Muscle of leg (tissue), 11 donors: ENCODE results near the gene PUS1. TPM values are rescaled to one million over a fixed set of nuclear protein-coding genes. Genes with fewer than 3 reads are reported as not detected.

Source experiments
- DNase-seq: peaks from one replicate; pipeline ENCODE4 v3.0.0; 2013
- H3K27ac ChIP-seq: one replicate; pipeline ENCODE4 v1.5.1; 2013; ENCODE audit warnings: mild to moderate bottlenecking, low read length, control low read depth
- H3K27me3 ChIP-seq: one replicate; pipeline ENCODE4 v1.6.1; 2013; ENCODE audit warnings: low read length; ENCODE audit not compliant: control insufficient read depth, insufficient read depth
- H3K36me3 ChIP-seq: one replicate; pipeline ENCODE4 v1.6.1; 2013; ENCODE audit warnings: low read length; ENCODE audit not compliant: control insufficient read depth, insufficient read depth
- H3K4me1 ChIP-seq: one replicate; pipeline ENCODE4 v1.6.1; 2013; ENCODE audit warnings: low read length; ENCODE audit not compliant: control insufficient read depth, insufficient read depth
- H3K4me3 ChIP-seq: one replicate; pipeline ENCODE4 v1.5.1; 2013; ENCODE audit warnings: low read length, control low read depth
- H3K9me3 ChIP-seq: replicated peaks from 2 replicates; pipeline ENCODE4 v1.6.1; 2013; ENCODE audit warnings: low read depth, low read length; ENCODE audit not compliant: control insufficient read depth
- WGBS: methylation state at CpG from one replicate; pipeline ENCODE4 v1.1.5; 2013; ENCODE audit warnings: missing lambda C conversion rate; ENCODE audit not compliant: insufficient coverage; 5-methylcytosine and 5-hydroxymethylcytosine counted together
- polyA plus RNA-seq, 8 donors: library from polyadenylated mRNA; unstranded; fragments of 120-200 nt; gene quantifications; one replicate each; pipeline versions ENCODE4 v1.2.1 to v1.2.3, GENCODE V29; 2013; ENCODE audit warnings: inconsistent platforms in 1 of 8, low replicate concordance in 1 of 8; ENCODE audit not compliant: insufficient read length in 8 of 8, insufficient read depth in 1 of 8
- total RNA-seq: library from RNA; stranded (reverse); fragments of 120-200 nt; gene quantifications from one replicate; pipeline ENCODE4 v1.2.4, GENCODE V29; 2013

The PUS1 gene
- total and polyA plus RNA-seq, 9 donors = 6.5 to 18.5 (median 13.1) TPM

DNA sequence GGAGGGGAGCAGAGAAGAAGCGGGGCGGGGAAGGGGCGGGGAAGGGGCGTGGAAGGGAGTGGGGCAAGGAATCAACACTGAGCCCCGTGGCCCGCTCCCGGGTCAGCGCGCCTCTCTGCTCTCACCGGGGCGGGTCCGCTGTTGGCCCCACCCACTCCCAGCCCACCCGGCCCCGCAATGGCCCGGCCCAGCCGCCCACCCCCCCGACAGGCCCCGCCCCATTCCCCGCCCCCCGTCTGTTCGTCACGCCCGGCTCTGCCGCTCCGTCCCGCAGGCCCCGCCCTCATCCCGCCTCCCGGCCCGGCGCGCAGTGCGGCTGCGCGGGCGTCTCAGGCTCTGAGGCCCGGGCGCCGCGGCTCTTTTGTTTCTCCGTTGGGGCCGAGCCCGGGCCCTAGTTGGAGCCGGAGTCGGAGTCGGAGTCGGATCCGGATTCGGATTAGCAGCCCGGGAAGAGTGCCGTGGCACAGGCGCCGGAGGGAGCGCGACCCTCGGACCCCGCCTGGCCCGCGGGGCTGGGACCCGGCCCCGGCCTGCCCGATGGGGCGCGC is 34.7 kb upstream of the PUS1 start, which contains the start of gene ULK1:
Gene ULK1, plus strand, starts transcription at position 310 of the 548 bp plus-strand sequence. CDS start 380 bp downstream, outside the sequence.
- Histone ChIP-seq H3K27me3 (no peaks in the 10 kb centered on the region), H3K4me1 (peaks cover 24% of the 10 kb centered on the region), H3K36me3 (peaks cover 13% of the 10 kb centered on the region), H3K4me3 (peak within 1 kb of the TSS; percentile 64), H3K27ac (peak within 1 kb of the TSS; percentile 99), H3K9me3 (no peaks in the 10 kb centered on the region)
- under 1% methylated on average over 41 of the region's 64 CpGs for WGBS
- peak; percentile 96 for DNase-seq

DNA sequence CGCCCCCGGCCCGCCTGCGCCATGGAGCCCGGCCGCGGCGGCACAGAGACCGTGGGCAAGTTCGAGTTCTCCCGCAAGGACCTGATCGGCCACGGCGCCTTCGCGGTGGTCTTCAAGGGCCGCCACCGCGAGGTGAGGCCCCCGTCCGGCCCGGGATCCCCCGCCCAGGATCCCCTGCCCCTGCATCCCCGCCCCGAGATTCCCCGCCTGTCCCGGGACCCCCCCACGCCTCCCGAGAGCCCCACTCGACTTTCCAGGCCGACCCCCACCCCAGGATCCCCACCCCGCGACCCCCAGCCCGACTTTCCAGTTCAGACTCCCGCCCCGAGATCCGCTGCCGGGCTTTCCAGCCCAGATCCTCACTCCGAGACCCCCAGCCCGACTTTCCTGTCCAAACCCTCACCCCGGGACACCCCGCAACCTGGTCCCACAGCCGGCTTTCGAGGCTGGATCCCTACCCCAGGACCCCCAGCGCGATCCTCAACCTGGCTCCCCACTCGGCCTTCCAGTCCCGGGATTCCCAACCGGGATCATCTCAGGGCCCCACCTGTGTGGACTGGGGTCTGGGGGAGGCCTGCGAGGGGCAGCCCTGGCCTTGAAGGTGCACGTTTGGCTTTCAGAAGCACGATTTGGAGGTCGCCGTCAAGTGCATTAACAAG is 34.0 kb upstream of the PUS1 start:
- Histone ChIP-seq H3K27me3 (no peaks in the 10 kb centered on the region), H3K4me3 (peak overlapping the region; percentile 64), H3K36me3 (peaks cover 13% of the 10 kb centered on the region), H3K4me1 (peaks cover 24% of the 10 kb centered on the region), H3K9me3 (no peaks in the 10 kb centered on the region), H3K27ac (peak overlapping the region; percentile 99)
- 1% methylated on average over 49 of the region's 54 CpGs for WGBS
- no peak for DNase-seq

- Histone ChIP-seq H3K27ac (peak overlapping the region; percentile 99), H3K4me3 (peak overlapping the region; percentile 64), H3K9me3 (no peaks in the 10 kb centered on the region), H3K36me3 (peaks cover 16% of the 10 kb centered on the region), H3K27me3 (no peaks in the 10 kb centered on the region), H3K4me1 (peaks cover 24% of the 10 kb centered on the region)
- 3% methylated on average over 11 of the region's 12 CpGs for WGBS
- DNase-seq = no peak
Measured at GRCh38 chr12:131895640-131896079, 33.4 kb upstream of the PUS1 start.

- 2% methylated on average over 39 of the region's 39 CpGs for WGBS
- Histone ChIP-seq H3K27ac (peak overlapping the region; percentile 99), H3K4me3 (peak overlapping the region; percentile 64), H3K9me3 (no peaks in the 10 kb centered on the region), H3K27me3 (no peaks in the 10 kb centered on the region), H3K4me1 (peaks cover 24% of the 10 kb centered on the region), H3K36me3 (peaks cover 16% of the 10 kb centered on the region)
- DNase-seq = peak; percentile 92
Measured at GRCh38 chr12:131896080-131896810, 32.8 kb upstream of the PUS1 start.

DNA sequence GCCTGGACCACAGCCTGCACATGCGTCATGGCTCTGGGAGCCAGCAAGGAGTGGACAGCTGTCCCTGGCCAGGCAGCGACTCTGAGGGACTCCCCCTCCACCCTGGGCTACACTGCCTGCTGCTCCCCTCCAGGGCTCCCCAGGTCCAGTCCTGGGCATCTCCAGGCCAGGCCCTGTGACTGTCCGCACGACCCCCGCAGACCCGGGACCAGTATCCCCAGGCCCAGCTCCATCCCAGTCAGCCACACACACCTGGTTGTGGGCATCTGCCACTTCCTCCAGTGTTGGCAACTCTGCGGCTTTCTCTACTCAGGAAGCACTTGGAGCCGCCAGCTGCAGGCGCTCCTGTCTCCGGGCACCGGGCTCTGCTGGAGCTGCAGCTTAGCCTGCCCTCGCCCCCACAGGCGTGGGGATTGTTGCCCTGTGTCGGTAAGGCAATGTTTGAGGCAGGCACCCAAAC is 32.2 kb upstream of the PUS1 start:
- peak overlapping the region; percentile 64 for H3K4me3 ChIP-seq
- 57% methylated on average over 14 of the region's 14 CpGs for WGBS
- H3K9me3 ChIP-seq = no peaks in the 10 kb centered on the region
- peak overlapping the region; percentile 99 for H3K27ac ChIP-seq
- H3K4me1 ChIP-seq = peaks cover 28% of the 10 kb centered on the region
- peak; percentile 97 for DNase-seq
- H3K27me3 ChIP-seq = no peaks in the 10 kb centered on the region
- H3K36me3 ChIP-seq = peaks cover 18% of the 10 kb centered on the region

DNA sequence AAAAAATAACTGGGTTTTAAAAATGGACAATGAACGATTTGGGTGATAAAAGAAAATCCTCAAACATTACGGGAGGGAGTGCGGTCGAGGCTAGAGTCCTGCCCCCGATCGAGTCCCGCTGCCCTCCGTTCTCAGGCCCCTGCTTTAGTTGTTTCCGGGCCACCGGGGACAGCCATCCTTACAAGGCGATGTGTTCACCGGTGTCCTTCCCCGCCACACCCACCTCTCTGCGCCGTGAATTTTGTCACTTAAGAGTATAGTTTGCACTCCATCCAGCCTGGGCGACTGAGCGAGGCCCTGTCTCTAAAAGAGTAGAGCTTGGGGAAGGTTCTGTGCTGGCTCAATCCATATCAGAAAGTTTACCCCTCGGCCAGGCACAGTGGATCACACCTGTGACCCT is 31.8 kb upstream of the PUS1 start:
- 85% methylated on average over 9 of the region's 18 CpGs for WGBS
- H3K36me3 ChIP-seq = peaks cover 23% of the 10 kb centered on the region
- DNase-seq = no peak
- H3K4me1 ChIP-seq = peaks cover 32% of the 10 kb centered on the region
- no peaks in the 10 kb centered on the region for H3K27me3 ChIP-seq
- H3K27ac ChIP-seq = peak overlapping the region; percentile 99
- no peaks in the 10 kb centered on the region for H3K9me3 ChIP-seq
- H3K4me3 ChIP-seq = no peak overlapping the region

GRCh38 chr12:131897875-131898274 is 31.2 kb upstream of the PUS1 start:
- Histone ChIP-seq H3K4me3 (no peak overlapping the region), H3K36me3 (peaks cover 24% of the 10 kb centered on the region), H3K27me3 (no peaks in the 10 kb centered on the region), H3K9me3 (no peaks in the 10 kb centered on the region), H3K4me1 (peaks cover 38% of the 10 kb centered on the region), H3K27ac (no peak overlapping the region)
- WGBS = 65% methylated on average over 8 of the region's 9 CpGs
- no peak for DNase-seq

GRCh38 chr12:131900397-131900796 is 28.7 kb upstream of the PUS1 start:
- WGBS = 87% methylated on average over 5 of the region's 6 CpGs
- Histone ChIP-seq H3K9me3 (no peaks in the 10 kb centered on the region), H3K4me3 (no peak overlapping the region), H3K36me3 (peaks cover 35% of the 10 kb centered on the region), H3K27ac (no peak overlapping the region), H3K27me3 (no peaks in the 10 kb centered on the region), H3K4me1 (peaks cover 40% of the 10 kb centered on the region)
- DNase-seq = no peak

DNA sequence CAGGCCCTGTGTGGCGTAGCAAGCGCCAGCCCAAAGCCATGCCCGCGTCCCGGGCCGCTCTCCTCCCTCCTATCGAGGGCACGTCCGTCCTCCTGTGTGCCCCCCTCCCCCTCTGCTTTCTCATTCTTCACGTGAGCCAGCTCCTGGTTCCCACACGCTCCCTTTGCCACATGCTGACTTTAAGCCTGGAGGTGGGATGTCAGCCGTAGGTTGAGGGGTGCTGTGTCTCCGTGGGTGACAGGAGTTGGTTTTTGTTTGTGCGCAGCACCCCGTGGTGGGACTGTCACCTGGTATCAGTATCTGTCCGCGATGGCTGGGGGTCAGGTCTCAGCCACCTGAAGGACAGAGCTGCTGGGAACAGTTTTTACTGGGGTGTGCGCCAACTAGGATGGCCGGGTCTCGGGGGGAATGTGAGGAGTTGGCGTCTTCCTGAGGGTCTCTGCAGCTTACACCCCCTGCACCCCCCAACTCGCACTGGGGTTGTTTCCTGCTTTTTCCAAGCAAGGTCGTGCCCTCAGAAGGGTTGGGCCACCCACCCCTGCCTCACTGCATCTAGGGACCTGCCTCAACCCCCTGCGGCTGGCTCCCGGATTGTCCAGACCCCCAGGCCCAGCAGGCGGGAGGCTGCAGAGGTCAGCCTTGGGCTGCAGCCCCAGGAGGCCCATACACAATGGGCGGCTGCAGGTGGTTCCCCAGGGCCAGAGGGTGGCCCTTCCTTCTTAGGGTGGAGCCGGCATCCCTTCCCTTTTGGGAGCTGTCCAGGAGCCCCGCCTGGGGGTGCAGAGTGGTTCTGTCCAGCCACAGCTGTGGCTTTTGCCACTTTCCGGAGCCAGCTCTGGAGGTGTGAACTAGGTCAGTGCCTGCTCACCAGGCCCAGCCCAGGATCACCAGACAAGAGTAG is 27.4 kb upstream of the PUS1 start:
- Histone ChIP-seq H3K27ac (no peak overlapping the region), H3K4me3 (no peak overlapping the region), H3K27me3 (no peaks in the 10 kb centered on the region), H3K9me3 (no peaks in the 10 kb centered on the region), H3K4me1 (peaks cover 27% of the 10 kb centered on the region), H3K36me3 (peaks cover 35% of the 10 kb centered on the region)
- 78% methylated on average over 21 of the region's 30 CpGs for WGBS
- no peak for DNase-seq
